ENCODE results near the gene SNRNP27.

Gene SNRNP27

DNA sequence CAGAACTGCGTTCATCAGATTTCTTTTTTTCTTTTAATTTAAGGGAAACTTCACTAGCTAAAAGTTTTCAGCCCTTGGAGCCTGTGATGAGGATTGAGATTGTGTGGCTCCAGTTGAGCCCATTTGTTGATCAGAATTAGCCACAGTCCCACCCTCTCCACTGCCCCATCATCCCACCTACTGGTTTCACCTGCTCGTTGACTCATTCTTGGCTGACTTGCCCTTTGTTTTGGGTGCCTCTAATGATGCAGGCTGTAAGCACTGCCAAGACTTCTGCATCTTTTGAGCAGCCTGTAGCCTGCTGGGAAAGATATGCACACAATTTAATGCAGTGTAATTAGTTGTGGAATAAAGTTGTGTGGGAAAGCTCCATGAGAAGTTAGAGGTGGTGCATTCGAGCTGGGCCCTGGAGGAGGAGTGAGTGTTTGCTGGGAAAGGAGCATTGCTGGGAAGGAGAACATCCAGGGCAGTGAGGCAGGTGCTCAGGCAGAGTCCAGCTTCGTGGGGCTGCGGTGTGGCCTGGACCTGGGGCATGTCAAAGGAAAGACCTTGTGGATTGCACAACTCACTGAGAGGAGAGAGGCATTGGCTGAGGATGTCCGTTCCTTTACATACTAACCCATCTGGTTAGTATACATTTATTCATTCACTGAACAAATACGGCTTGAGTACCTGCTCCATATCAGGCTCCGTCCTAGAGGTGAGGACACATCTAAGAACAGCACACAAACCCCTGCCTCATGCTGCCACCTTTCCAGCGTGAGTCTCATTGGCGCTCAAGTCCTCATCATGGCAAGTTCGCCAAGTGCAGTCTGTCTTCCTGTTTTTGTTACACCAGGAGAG, 49.5 kb downstream of the SNRNP27 start:
- TF ChIP-seq ZFX (IDR thresholded peaks at IDR 0.05) = no peak
- TF ChIP-seq, protein P1, sequence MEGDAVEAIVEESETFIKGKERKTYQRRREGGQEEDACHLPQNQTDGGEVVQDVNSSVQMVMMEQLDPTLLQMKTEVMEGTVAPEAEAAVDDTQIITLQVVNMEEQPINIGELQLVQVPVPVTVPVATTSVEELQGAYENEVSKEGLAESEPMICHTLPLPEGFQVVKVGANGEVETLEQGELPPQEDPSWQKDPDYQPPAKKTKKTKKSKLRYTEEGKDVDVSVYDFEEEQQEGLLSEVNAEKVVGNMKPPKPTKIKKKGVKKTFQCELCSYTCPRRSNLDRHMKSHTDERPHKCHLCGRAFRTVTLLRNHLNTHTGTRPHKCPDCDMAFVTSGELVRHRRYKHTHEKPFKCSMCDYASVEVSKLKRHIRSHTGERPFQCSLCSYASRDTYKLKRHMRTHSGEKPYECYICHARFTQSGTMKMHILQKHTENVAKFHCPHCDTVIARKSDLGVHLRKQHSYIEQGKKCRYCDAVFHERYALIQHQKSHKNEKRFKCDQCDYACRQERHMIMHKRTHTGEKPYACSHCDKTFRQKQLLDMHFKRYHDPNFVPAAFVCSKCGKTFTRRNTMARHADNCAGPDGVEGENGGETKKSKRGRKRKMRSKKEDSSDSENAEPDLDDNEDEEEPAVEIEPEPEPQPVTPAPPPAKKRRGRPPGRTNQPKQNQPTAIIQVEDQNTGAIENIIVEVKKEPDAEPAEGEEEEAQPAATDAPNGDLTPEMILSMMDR (conservative IDR thresholded peaks at IDR 0.05) = no peak
- no peak overlapping the region for H3K27ac ChIP-seq

DNA sequence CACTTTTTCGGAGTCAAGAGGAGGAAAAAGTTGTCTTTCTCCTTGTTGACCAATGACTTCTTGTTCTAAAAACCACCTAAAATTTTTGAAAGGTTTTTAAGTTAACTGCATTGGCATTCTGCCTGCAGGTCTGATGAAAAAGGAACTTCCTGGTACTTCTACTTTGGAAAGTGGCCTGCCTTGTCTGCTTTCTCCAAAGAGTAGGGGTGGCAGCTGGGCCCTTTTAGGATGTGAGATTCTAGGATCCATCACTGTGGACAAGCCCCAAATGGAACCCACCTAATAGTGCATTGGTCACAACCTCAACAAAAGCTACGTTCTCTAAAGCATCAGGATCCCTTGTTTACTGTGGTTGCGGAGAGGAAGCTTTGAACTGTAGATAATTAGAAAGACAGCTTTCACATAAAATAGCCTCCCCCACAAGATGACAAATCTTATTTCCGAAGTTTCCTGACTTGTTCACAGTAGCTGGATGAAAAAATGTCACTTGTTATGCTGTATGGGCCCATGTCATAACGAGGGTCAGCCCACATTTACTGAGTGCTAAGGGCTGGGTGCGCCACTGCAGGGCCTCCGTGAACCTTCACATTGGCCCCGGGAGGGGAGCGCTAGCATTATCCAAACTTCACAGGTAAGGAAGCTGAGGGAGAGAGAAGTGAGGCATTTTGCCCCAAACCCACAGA, 50.2 kb downstream of the SNRNP27 start:
- H3K27ac ChIP-seq = no peak overlapping the region
- TF ChIP-seq, protein P1 (conservative IDR thresholded peaks at IDR 0.05) = no peak
- no peak for TF ChIP-seq ZFX (IDR thresholded peaks at IDR 0.05)

DNA sequence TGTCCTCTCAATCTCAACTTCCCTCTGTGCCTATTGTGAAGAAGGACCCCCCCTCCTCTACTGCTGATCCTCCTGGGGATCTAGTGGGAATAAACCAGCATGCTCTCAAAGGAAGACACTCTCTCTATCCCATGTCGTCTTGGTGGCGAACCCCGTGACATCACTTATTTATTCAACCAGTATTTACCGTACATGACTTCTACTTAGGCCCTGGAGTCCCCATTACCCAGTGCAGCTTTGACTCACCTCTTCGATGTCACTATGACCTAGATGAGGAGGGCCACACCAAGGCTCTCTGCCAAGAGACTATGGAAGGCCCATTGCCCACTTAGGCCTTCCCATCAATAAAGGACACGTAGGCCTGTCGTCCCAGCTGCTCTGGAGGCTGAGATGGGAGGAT, 51.0 kb downstream of the SNRNP27 start:
- TF ChIP-seq ZFX (IDR thresholded peaks at IDR 0.05) = no peak
- TF ChIP-seq, protein P1 (conservative IDR thresholded peaks at IDR 0.05) = no peak
- no peak overlapping the region for H3K27ac ChIP-seq

DNA sequence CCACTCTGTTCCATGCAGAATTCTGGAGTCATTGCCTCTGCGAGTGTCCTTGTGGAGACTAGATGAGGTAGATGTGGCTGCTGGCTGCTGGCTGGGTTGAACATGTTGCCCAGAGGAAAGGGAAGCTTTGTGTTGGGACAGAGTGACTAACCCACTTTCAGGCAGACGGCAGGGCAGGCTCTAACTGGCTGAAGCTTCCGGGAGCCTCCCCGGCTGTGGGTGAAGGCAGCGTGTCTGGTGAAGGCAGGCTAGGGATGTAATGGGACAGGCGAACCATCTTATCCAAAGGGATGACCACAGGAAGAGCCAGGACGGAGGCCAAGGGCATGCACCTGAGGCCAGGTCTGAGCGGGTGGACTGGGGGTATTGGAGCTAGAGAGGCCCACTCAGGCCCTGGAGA, 51.7 kb downstream of the SNRNP27 start:
- TF ChIP-seq ZFX (IDR thresholded peaks at IDR 0.05) = no peak
- no peak overlapping the region for H3K27ac ChIP-seq

DNA sequence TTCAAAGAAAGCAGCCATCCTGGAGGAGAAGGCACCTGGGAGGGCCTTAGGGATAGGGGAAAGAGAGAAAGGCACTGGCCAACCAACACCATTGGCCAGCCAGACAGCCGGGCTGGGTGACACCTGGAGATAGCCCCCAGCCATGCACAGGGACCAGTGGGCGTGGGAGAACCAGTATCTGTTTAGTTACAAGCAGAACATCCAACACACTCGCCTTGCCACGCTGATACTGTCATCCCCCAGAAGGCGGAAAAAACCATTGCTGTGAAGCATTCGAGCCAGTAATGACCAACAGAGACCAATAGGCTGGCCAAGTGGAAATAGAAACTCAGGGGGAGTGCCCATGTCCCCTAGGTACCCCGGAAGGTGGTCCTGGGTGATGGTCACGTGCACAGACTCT, 52.2 kb downstream of the SNRNP27 start:
- TF ChIP-seq, protein P1 (conservative IDR thresholded peaks at IDR 0.05) = no peak
- TF ChIP-seq ZFX (IDR thresholded peaks at IDR 0.05) = no peak
- no peak overlapping the region for H3K27ac ChIP-seq

DNA sequence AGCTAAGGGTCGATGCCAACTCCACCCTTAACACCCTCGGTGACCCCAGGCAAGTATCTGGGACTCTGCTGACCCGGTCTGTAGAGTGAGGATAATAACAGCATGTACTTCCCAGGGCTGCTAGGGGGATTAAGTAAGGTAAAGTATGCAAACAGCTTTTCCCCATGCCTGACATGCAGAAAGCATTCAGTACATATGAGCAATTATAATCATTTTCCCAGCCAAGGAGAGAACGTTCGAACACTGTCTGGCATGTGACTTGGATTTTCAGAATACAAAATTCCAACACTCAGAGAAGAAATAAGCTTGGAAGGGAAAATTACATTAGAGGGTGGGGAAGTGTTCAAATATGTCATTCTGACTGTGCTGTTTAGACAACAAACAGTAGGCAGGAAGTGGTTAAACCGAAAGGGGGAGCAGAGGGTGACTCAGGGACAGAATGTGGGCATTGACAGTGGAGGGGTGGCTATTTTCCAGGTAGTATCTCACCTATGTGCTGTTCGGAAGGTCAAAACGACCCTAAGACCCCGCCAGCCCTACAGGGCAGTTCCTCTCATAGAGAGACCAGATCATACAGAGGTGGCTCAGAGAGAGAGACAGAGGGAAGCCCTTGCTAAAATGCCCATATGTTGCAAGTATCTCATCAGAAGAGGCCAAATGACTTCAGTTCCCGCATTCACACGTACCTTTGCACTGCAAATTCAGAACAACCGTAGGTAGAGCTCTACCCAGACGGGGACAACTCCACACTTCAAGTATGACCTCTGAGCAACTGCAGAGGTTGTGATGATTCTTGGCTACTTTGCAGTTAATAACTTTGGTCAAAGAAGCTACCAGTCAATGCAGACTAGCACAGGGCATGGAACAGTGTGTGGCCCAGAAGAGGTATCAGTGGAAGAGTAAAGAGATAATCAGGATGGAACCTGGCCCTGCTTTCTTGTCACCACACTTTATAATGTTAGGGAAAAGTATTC, 52.9 kb downstream of the SNRNP27 start:
- TF ChIP-seq ZFX (IDR thresholded peaks at IDR 0.05) = no peak
- TF ChIP-seq, protein P1 (conservative IDR thresholded peaks at IDR 0.05) = no peak
- no peak overlapping the region for H3K27ac ChIP-seq

DNA sequence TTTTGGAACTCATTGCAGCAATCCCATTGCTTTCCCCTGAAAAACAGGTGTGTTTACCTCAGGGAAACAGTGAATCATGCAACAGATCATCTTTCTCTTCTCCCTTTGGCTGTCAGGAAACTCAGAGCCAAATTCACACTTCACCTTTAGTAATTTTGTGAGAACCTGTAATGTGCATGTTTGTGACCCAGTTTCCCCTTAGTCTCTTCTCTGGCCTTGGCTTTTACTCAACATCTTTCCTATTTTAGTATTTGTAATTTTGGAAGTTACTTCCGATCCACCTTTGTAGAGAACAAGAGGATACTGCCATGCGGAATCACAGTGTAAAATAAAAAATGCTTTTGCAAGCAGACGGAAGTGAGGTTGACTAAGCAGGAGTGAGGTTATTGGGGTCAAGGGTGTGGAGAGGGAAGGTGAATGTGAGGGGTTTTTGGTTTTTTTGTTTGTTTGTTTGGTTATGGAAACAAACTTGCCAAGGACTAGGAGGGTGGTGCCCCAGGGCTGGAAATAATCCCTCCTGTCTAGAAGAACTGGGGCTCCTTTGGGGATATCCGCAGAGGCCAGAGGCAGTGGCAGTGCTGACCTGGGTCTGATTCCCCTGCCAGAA, 53.7 kb downstream of the SNRNP27 start:
- H3K27ac ChIP-seq = no peak overlapping the region
- TF ChIP-seq, protein P1 (conservative IDR thresholded peaks at IDR 0.05) = no peak
- no peak for TF ChIP-seq ZFX (IDR thresholded peaks at IDR 0.05)

Measured in C4-2B (cell line).